ENCODE data around the gene PEX14. TPM values are rescaled to one million over a fixed set of nuclear protein-coding genes. Genes with fewer than 3 reads are reported as not detected.

The PEX14 gene
- total RNA-seq, 3 donors from 2014 or later, result 12.5 to 16.1 (median 14.8) TPM

DNA sequence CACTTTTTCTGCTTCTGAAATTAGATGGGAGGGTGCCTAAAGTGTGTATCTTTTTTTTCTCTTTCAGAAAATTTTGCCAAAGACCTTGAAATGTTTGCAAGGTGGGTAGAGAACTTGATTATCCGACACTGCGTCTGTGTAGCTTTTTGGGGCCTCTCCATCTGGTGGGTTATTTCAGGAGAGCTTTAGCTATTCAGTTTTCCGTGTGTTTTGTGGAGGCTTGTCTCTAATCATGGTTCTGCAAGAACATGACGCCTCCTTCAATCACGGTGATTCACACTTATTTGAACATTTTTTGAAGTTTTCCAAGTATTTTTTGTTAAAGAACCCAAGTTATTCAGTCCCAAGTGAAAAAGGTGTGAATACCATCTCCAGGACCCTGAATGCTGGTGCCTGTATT lies 40.2 kb upstream of the PEX14 start:
- Histone ChIP-seq H3K27me3 (no peaks in the 10 kb centered on the region), H3K27ac (no peak overlapping the region), H3K4me3 (no peak overlapping the region), H3K4me1 (peaks cover 0 to 5% of the 10 kb centered on the region in 2 donors), H3K36me3 (no peaks in the 10 kb centered on the region), H3K9me3 (no peaks in the 10 kb centered on the region)
- DNase-seq (ENCODE audit: low spot score in 2 of 2), result no peak
- intact Hi-C loops (cut with DNase I; ENCODE audit: low total_unique reads), result no loop called here
- no peak for TF ChIP-seq POLR2AphosphoS5 (IDR thresholded peaks at IDR 0.05)
- no peak for TF ChIP-seq POLR2A (IDR thresholded peaks at IDR 0.05)

DNA sequence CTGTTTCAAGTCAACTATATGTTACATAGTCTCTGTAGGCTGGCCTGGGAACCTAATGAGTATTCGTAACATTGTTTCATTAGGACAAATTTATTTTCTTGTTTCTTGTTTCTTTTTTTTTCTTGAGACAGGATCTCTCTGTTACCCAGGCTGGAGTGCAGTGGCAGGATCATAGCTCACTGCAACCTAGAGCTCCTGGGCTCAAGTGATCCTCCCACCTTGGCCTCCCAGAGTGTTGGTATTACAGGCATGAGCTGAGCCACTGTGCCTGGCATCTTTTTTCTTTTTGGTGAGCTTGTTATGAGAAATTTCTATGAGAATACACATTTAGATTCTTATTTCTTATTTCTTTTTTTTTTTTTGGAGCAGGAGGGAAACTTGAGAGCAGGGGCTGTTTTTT lies 37.7 kb upstream of the PEX14 start:
- H3K4me3 ChIP-seq, result no peak overlapping the region
- no peaks in the 10 kb centered on the region for H3K27me3 ChIP-seq
- intact Hi-C loops (cut with DNase I; ENCODE audit: low total_unique reads), result no loop called here

DNA sequence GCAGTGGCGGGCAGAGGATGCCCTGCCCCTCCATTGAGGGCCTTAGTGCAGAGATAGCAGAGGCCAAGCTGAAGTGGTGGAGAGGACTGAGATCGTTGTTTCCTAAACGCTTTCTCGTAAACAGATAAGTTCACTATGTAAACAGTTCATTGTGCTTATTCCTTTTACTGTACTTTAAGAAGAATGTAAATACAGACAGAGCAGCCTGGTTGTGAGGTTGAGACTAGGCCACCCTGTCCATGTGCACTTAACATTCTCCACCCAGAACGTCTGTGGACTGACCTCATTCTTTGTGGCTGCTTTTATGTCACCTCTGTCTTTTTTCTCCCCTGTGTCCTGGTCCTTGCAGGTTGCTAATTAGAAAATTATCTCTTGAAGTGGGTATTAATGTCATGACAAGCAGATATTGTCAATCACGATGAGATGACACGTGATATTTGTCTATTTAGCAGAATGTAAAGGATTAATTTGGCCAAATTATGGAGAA lies 36.0 kb upstream of the PEX14 start:
- H3K27me3 ChIP-seq, result no peaks in the 10 kb centered on the region
- no peaks in the 10 kb centered on the region for H3K36me3 ChIP-seq
- no peak overlapping the region for H3K4me3 ChIP-seq
- DNase-seq (ENCODE audit: low spot score in 2 of 2), result no peak
- intact Hi-C loops (cut with DNase I; ENCODE audit: low total_unique reads), result no loop called here
- H3K9me3 ChIP-seq, result no peaks in the 10 kb centered on the region
- TF ChIP-seq, protein P1, sequence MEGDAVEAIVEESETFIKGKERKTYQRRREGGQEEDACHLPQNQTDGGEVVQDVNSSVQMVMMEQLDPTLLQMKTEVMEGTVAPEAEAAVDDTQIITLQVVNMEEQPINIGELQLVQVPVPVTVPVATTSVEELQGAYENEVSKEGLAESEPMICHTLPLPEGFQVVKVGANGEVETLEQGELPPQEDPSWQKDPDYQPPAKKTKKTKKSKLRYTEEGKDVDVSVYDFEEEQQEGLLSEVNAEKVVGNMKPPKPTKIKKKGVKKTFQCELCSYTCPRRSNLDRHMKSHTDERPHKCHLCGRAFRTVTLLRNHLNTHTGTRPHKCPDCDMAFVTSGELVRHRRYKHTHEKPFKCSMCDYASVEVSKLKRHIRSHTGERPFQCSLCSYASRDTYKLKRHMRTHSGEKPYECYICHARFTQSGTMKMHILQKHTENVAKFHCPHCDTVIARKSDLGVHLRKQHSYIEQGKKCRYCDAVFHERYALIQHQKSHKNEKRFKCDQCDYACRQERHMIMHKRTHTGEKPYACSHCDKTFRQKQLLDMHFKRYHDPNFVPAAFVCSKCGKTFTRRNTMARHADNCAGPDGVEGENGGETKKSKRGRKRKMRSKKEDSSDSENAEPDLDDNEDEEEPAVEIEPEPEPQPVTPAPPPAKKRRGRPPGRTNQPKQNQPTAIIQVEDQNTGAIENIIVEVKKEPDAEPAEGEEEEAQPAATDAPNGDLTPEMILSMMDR (IDR thresholded peaks at IDR 0.05), result no peak
- no peak for TF ChIP-seq POLR2AphosphoS5 (IDR thresholded peaks at IDR 0.05)
- TF ChIP-seq POLR2A (IDR thresholded peaks at IDR 0.05), result no peak
- H3K27ac ChIP-seq, result no peak overlapping the region
- H3K4me1 ChIP-seq, result no peaks in the 10 kb centered on the region

More for the DNA sequence above, 37.7 kb upstream of the PEX14 start:
- Histone ChIP-seq H3K9me3 (no peaks in the 10 kb centered on the region), H3K27ac (no peak overlapping the region), H3K36me3 (no peaks in the 10 kb centered on the region), H3K4me1 (no peaks in the 10 kb centered on the region)
- TF ChIP-seq POLR2A (IDR thresholded peaks at IDR 0.05) (no peak), POLR2AphosphoS5 (IDR thresholded peaks at IDR 0.05) (no peak)
- TF ChIP-seq, protein P1 (IDR thresholded peaks at IDR 0.05), result no peak
- no peak for DNase-seq (ENCODE audit: low spot score in 2 of 2)

DNA sequence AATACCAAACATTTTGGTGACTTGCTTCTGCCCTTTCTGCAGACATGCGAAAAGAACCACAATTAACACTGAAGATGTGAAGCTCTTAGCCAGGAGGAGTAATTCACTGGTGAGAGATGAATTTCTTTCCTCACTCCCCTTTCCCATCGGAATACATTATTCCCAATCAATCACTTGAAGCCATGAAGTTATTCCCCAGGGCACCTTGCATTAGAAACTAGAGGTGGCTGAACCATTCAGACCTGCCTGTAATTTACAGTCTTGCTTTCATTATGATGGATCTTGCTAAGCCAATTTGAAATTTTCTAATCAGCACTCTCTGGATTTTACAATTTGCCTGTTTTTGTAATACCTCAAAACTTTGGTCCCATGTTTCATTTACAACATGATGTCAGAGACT lies 34.4 kb upstream of the PEX14 start:
- intact Hi-C loops (cut with DNase I; ENCODE audit: low total_unique reads), result no loop called here
- no peak for DNase-seq (ENCODE audit: low spot score in 2 of 2)
- Histone ChIP-seq H3K27ac (no peak overlapping the region), H3K36me3 (no peaks in the 10 kb centered on the region), H3K4me3 (no peak overlapping the region), H3K4me1 (no peaks in the 10 kb centered on the region), H3K9me3 (no peaks in the 10 kb centered on the region), H3K27me3 (no peaks in the 10 kb centered on the region)
- TF ChIP-seq, protein P1 (IDR thresholded peaks at IDR 0.05), result no peak
- no peak for TF ChIP-seq POLR2AphosphoS5 (IDR thresholded peaks at IDR 0.05)
- TF ChIP-seq POLR2A (IDR thresholded peaks at IDR 0.05), result no peak

DNA sequence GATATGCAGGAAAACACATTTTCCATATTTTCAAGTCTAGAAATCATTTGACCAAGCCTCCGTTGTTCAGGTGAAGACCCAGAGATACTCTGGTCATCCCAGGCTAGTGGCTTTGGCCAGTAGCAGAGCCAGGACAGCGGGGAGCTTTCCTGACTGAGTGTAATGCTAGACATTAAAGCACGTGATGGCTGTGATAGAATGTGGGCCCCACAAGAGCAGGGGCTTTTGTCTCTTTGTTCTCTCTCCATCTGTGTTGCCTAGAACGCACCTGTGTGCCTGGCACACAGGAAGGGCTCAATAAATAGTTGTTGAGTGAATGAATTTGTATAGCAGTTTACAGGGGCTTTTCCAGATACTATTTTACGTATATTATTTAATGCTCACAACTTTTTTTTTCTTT lies 34.0 kb upstream of the PEX14 start:
- Histone ChIP-seq H3K36me3 (no peaks in the 10 kb centered on the region), H3K4me1 (no peaks in the 10 kb centered on the region), H3K27me3 (no peaks in the 10 kb centered on the region), H3K4me3 (no peak overlapping the region), H3K9me3 (no peaks in the 10 kb centered on the region), H3K27ac (no peak overlapping the region)
- intact Hi-C loops (cut with DNase I; ENCODE audit: low total_unique reads), result no loop called here
- no peak for DNase-seq (ENCODE audit: low spot score in 2 of 2)
- TF ChIP-seq POLR2A (IDR thresholded peaks at IDR 0.05) (no peak), POLR2AphosphoS5 (IDR thresholded peaks at IDR 0.05) (no peak)
- TF ChIP-seq, protein P1 (IDR thresholded peaks at IDR 0.05), result no peak

DNA sequence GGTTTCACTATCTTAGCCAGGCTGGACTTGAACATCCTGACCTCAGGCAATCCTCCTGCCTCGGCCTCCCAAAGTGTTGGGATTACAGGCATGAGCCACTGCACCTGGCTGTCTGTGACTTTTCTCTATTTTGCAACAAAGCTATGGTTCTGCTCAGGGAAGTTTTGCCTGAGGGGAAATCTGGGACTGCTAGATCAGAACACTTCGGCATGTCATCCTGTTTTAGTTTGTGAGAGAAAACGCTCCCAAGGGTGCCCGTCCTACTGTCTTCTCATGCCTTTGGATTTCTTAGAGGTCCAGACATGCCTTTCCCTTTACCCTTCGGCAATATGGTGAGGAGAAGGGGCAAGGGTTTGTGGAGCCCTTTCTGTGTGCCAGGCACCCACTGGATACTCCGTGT lies 30.5 kb upstream of the PEX14 start:
- no peaks in the 10 kb centered on the region for H3K36me3 ChIP-seq
- H3K4me1 ChIP-seq, result no peaks in the 10 kb centered on the region
- intact Hi-C loops (cut with DNase I; ENCODE audit: low total_unique reads), result no loop called here
- TF ChIP-seq, protein P1 (IDR thresholded peaks at IDR 0.05), result no peak
- TF ChIP-seq POLR2AphosphoS5 (IDR thresholded peaks at IDR 0.05), result no peak
- no peak for TF ChIP-seq POLR2A (IDR thresholded peaks at IDR 0.05)
- no peak for DNase-seq (ENCODE audit: low spot score in 2 of 2)
- H3K27ac ChIP-seq, result no peak overlapping the region
- H3K4me3 ChIP-seq, result no peak overlapping the region
- H3K9me3 ChIP-seq, result no peaks in the 10 kb centered on the region
- H3K27me3 ChIP-seq, result no peaks in the 10 kb centered on the region

Data from breast epithelium (tissue), 4 donors.